Spleen (tissue), 7 donors: ENCODE data around the gene PASD1.

ENCODE experiments used
- CTCF ChIP-seq, 11 experiments: fragments of 200-600 bp in 7 of 11; fragments of 450-650 bp in 4 of 11; sonication (generic) in 4 of 11; IDR thresholded peaks in 8 of 11; conservative IDR thresholded peaks in 3 of 11; 1 replicate in 7 of 11; 2 replicates in 4 of 11; pipeline versions ENCODE4 v1.4.0 to v1.8.0; 2016 to 2021; ENCODE audit warnings: antibody characterized with exemption in 11 of 11, inconsistent platforms in 4 of 11, mild to moderate bottlenecking in 1 of 11
- POLR2A ChIP-seq, 3 donors: fragments of 450-650 bp; IDR thresholded peaks; one replicate each; pipeline ENCODE4 v1.5.1; 2017; ENCODE audit warnings: antibody characterized with exemption in 3 of 3, mild to moderate bottlenecking in 1 of 3
- donor health status: DM: no; HTN: no; CAD: no; lungs with moderate emphysema.
- donor health status: DM: no; HTN: no; CAD: no.
- donor health status: DM: no; HTN: no; CAD: no.

GRCh38 chrX:151516538-151517187, 46.8 kb upstream of the PASD1 start:
- no peak for TF ChIP-seq CTCF (IDR thresholded peaks at IDR 0.05 in 8 of 11, conservative IDR thresholded peaks at IDR 0.05 in 3 of 11)
- no peak for TF ChIP-seq POLR2A (IDR thresholded peaks at IDR 0.05)
